ENCODE results near the gene TAF1. TPM values are rescaled to one million over a fixed set of nuclear protein-coding genes. Genes with fewer than 3 reads are reported as not detected.

The TAF1 gene
- total and polyA plus RNA-seq, 2 experiments from 2014 or later: 6.7 to 26.9 TPM

DNA sequence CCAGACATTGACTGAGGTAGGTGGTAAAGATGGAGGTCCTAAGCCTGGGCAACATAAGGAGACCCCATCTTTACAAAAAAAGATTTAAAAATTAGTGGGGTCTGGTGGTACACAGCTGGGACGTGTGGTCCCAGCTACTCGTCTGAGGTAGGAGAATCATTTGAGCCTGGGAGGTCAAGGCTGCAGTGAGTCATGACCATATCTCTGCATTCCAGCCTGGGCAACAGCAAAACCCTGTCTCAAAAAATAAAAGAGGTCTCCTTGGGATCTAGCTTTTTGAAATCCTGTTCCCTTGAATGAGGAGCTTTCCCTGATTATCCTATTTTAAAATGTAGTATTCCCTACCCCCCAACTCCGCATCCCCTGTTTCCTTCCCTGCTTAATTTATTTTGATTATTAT is 88.1 kb downstream of the TAF1 start:
- Histone ChIP-seq H2AFZ (no peak overlapping the region), H3K4me1 (ENCODE audit: insufficient read depth) (no peaks in the 10 kb centered on the region), H3K4me2 (no peak overlapping the region), H3K9me2 (ENCODE audit: insufficient read depth) (no peaks in the 10 kb centered on the region), H4K20me1 (replicated peaks; ENCODE audit: insufficient read depth) (no peaks in the 10 kb centered on the region), H3K27me3 (ENCODE audit: insufficient read depth) (no peaks in the 10 kb centered on the region), H3K4me3 (no peak overlapping the region), H3F3A (replicated peaks; ENCODE audit: low read depth) (no peaks in the 10 kb centered on the region), H3K79me2 (replicated peaks; ENCODE audit: insufficient read depth) (no peaks in the 10 kb centered on the region), H3K36me3 (ENCODE audit: insufficient read depth) (peaks cover 4% of the 10 kb centered on the region; the same call in 1 of the 2 replicates), H3K27ac (ENCODE audit: low read depth) (no peak overlapping the region)
- no peak for ATAC-seq
- Mint-ChIP-seq H3K9me3 (no peaks in the 10 kb centered on the region), H3K4me3 (no peak overlapping the region), H3K27me3 (ENCODE audit: insufficient read depth, low read depth, poor library complexity) (peaks cover 2% of the 10 kb centered on the region), H3K4me1 (peaks cover 9% of the 10 kb centered on the region; the same call in 2 of the 3 replicates), H3K27ac (no peak overlapping the region), H3K36me3 (ENCODE audit: low read depth) (peaks cover 67% of the 10 kb centered on the region)
- no peak for DNase-seq (ENCODE audit: low spot score)
- TF ChIP-seq, protein P1, sequence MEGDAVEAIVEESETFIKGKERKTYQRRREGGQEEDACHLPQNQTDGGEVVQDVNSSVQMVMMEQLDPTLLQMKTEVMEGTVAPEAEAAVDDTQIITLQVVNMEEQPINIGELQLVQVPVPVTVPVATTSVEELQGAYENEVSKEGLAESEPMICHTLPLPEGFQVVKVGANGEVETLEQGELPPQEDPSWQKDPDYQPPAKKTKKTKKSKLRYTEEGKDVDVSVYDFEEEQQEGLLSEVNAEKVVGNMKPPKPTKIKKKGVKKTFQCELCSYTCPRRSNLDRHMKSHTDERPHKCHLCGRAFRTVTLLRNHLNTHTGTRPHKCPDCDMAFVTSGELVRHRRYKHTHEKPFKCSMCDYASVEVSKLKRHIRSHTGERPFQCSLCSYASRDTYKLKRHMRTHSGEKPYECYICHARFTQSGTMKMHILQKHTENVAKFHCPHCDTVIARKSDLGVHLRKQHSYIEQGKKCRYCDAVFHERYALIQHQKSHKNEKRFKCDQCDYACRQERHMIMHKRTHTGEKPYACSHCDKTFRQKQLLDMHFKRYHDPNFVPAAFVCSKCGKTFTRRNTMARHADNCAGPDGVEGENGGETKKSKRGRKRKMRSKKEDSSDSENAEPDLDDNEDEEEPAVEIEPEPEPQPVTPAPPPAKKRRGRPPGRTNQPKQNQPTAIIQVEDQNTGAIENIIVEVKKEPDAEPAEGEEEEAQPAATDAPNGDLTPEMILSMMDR (conservative IDR thresholded peaks at IDR 0.05; ENCODE audit: low read depth in 2 of 2): no peak
- TF ChIP-seq POLR2AphosphoS5 (IDR thresholded peaks at IDR 0.05; ENCODE audit: low read depth) (no peak), STAT1 (IDR thresholded peaks at IDR 0.05; ENCODE audit: unreplicated experiment) (no peak), ZNF114 (CRISPR knock-in tag; IDR thresholded peaks at IDR 0.05) (no peak)
- TF ChIP-seq, protein P2, sequence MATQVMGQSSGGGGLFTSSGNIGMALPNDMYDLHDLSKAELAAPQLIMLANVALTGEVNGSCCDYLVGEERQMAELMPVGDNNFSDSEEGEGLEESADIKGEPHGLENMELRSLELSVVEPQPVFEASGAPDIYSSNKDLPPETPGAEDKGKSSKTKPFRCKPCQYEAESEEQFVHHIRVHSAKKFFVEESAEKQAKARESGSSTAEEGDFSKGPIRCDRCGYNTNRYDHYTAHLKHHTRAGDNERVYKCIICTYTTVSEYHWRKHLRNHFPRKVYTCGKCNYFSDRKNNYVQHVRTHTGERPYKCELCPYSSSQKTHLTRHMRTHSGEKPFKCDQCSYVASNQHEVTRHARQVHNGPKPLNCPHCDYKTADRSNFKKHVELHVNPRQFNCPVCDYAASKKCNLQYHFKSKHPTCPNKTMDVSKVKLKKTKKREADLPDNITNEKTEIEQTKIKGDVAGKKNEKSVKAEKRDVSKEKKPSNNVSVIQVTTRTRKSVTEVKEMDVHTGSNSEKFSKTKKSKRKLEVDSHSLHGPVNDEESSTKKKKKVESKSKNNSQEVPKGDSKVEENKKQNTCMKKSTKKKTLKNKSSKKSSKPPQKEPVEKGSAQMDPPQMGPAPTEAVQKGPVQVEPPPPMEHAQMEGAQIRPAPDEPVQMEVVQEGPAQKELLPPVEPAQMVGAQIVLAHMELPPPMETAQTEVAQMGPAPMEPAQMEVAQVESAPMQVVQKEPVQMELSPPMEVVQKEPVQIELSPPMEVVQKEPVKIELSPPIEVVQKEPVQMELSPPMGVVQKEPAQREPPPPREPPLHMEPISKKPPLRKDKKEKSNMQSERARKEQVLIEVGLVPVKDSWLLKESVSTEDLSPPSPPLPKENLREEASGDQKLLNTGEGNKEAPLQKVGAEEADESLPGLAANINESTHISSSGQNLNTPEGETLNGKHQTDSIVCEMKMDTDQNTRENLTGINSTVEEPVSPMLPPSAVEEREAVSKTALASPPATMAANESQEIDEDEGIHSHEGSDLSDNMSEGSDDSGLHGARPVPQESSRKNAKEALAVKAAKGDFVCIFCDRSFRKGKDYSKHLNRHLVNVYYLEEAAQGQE (IDR thresholded peaks at IDR 0.05; ENCODE audit: unreplicated experiment): no peak

DNA sequence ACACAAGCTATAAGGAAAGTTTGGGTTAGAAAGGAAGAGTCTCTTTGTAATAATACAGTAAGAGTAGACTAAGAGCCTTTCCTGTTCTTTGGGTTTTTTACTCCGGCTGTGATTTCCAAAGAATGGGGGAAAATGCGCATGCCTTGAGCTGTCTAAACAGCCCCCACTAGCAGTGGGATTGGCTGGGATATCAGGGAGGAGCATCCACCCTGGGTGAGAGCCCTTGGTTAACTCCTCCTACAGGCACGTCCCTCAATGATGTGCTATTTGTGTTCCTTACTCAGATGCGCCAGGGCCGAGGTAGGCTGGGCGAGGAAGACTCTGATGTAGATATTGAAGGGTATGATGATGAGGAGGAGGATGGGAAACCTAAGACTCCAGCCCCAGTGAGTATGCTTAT is 92.7 kb downstream of the TAF1 start:
- peaks cover 4% of the 10 kb centered on the region for H3K36me3 ChIP-seq (ENCODE audit: insufficient read depth)
- no peak overlapping the region for H3K27ac ChIP-seq (ENCODE audit: low read depth)
- Mint-ChIP-seq H3K36me3 (ENCODE audit: low read depth) (peaks cover 86% of the 10 kb centered on the region), H3K4me3 (no peak overlapping the region), H3K9me3 (no peaks in the 10 kb centered on the region), H3K27ac (no peak overlapping the region), H3K4me1 (peaks cover 13% of the 10 kb centered on the region; the same call in 2 of the 3 replicates), H3K27me3 (ENCODE audit: insufficient read depth, low read depth, poor library complexity) (peaks cover 2% of the 10 kb centered on the region)
- H3K4me1 ChIP-seq (ENCODE audit: insufficient read depth): no peaks in the 10 kb centered on the region
- no peaks in the 10 kb centered on the region for H3K27me3 ChIP-seq (ENCODE audit: insufficient read depth)
- no peak overlapping the region for H3K4me3 ChIP-seq
- DNase-seq (ENCODE audit: low spot score) (peak; percentile 1), ATAC-seq (peak; percentile 74)
- no peak overlapping the region for H2AFZ ChIP-seq
- H3K79me2 ChIP-seq (replicated peaks; ENCODE audit: insufficient read depth): no peaks in the 10 kb centered on the region
- no peaks in the 10 kb centered on the region for H3F3A ChIP-seq (replicated peaks; ENCODE audit: low read depth)
- H4K20me1 ChIP-seq (replicated peaks; ENCODE audit: insufficient read depth): no peaks in the 10 kb centered on the region
- H3K9me2 ChIP-seq (ENCODE audit: insufficient read depth): no peaks in the 10 kb centered on the region
- no peak overlapping the region for H3K4me2 ChIP-seq
- TF ChIP-seq NANOG (IDR thresholded peaks at IDR 0.05; ENCODE audit: borderline replicate concordance): no peak
- TF ChIP-seq ZNF331 (CRISPR knock-in tag; IDR thresholded peaks at IDR 0.05; ENCODE audit: low read depth): no peak
- TF ChIP-seq, protein P2 (IDR thresholded peaks at IDR 0.05; ENCODE audit: unreplicated experiment): no peak
- no peak for TF ChIP-seq CREB1 (CRISPR knock-in tag; IDR thresholded peaks at IDR 0.05; ENCODE audit: low read depth)
- no peak for TF ChIP-seq POLR2AphosphoS5 (IDR thresholded peaks at IDR 0.05; ENCODE audit: low read depth)
- TF ChIP-seq ZNF114 (CRISPR knock-in tag; IDR thresholded peaks at IDR 0.05): no peak
- no peak for TF ChIP-seq EZH2 (IDR thresholded peaks at IDR 0.05; ENCODE audit: low read depth, unreplicated experiment)
